Hippocampal formation (tissue), 2 donors: ENCODE data around the gene TAF11L2.
"Not testable (repeated sequence)": the region's sequence is repeated elsewhere in the genome, so short reads cannot be mapped to it uniquely, and the experiment has no call there.

ENCODE experiments used
- DNase-seq, 2 donors: peaks; one replicate each; lab custom pipeline; 2025; lab: John Stamatoyannopoulos, UW

TAF11L2 gene

DNA sequence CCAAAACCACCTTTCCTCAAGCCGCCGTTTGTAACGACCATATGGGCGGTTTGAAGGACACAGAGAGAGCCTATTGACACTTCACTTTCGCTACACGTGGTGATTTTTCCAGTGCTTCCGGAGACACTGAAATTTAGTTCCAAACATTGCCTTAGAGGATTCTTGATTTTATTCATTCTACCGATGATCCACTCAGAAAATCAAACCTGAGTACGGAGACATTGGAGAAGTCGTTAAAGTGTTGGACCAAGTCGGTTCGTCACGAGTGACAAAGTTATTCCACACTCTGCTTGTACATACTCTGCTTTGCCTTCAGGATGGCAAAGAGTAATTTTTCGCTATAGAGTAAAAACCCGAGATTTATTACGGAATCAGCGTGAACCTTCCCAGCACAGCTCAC lies 28.5 kb downstream of the TAF11L2 start:
- DNase-seq, result not testable (repeated sequence)

GRCh38 chr5:17528369-17528768 lies 30.3 kb downstream of the TAF11L2 start, which contains the start of gene TAF11L6:
TAF11L6 (plus strand) TSS chr5:17528669.
- DNase-seq, result not testable (repeated sequence)
